ENCODE results near the gene TXNDC12. TPM values are rescaled to one million over a fixed set of nuclear protein-coding genes. Genes with fewer than 3 reads are reported as not detected.
"Not testable (repeated sequence)": the region's sequence is repeated elsewhere in the genome, so short reads cannot be mapped to it uniquely, and the experiment has no call there.

TXNDC12 gene
- total RNA-seq (10 to 100 TPM; 39.9 to 41.3 TPM), polyA plus RNA-seq (100 to 1,000 TPM in 1 of 2 donors, 10 to 100 TPM in 1; 78.8 to 111 TPM)

DNA sequence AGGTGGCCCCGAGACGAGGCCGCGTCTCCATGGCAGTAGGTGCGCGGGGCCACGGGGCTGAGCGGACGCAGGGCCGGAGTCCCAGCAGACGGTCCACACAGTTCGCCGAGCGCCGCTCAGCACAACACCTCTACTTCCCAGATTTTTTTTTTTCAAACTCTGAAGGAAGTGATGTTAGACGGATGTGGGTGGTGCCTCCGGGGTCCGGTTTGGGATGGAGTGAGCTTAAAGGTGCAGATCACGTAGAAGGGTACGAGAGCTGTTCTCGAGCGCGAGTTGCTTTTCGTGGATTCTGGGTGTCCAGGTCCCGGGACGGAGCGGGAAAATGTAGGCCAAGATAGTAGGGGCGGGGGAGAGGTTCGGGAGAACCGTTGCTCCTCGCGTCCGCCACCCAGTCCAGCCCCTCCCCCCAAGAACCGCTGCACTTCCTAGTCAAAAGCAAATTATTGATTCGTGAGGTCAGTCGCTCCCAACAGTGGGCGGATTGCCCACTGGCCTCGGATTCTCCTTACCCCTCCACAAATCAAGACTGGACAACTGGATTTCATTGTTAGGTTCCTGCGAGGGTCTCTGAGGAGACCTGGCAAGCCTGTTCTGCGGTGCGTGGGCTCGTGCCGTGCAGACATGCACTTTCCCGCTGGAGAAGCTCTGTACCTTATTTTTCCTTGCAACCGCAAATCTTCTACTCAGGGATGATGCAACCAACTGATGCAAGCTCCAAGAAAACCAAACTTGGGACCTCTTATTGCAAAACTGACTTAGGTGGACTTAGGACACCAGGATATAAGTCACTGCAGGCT is at the start of gene TXNDC12:
Gene TXNDC12 (minus strand): TSS at position 126 of the 800 bp plus-strand sequence. CDS start 95 bp downstream, at position 31.
- H3K4me3 ChIP-seq (ENCODE audit: low read length in 2 of 2) = peak within 1 kb of the TSS; percentile 81 to 92
- peaks cover 37 to 72% (median 54%) of the 10 kb centered on the region in 4 donors for H3K4me1 Mint-ChIP-seq
- intact Hi-C loops (cut with micrococcal nuclease) = loop anchor here (2.0 kb wide), 1 partner anchor 86 kb away; no protein-coding TSS in a partner anchor
- H3K27ac ChIP-seq (ENCODE audit: low read depth, low read length) = peak within 1 kb of the TSS; percentile 88
- H3K36me3 ChIP-seq (ENCODE audit: insufficient read depth, low read length) = peaks cover 7% of the 10 kb centered on the region
- H3K9me3 ChIP-seq (ENCODE audit: control insufficient read depth in 1 of 2, low read length in 2 of 2) = no peaks in the 10 kb centered on the region
- peaks cover 0 to 4% (median 0%) of the 10 kb centered on the region in 8 donors for H3K9me3 Mint-ChIP-seq
- H3K4me3 Mint-ChIP-seq = peak within 1 kb of the TSS; percentile 98 to 100 (median 98)
- H3K27me3 Mint-ChIP-seq = no peaks in the 10 kb centered on the region
- POLR2A ChIA-PET (ENCODE audit: partially characterized antibody) = interaction anchor here (0.7 to 5.3 kb wide), 8 partner anchors 11 to 819 kb away, joined by 3 to 67 read pairs (median 4); partner anchors contain the start of genes CC2D1B, KTI12, RNF11 and TUT4
- CTCF ChIA-PET (ENCODE audit: partially characterized antibody) = no interaction called here
- peak; percentile 58 to 73 (median 66) for DNase-seq
- peaks cover 50% of the 10 kb centered on the region for H3K4me1 ChIP-seq (ENCODE audit: insufficient read depth, low read length)
- H3K36me3 Mint-ChIP-seq = peaks cover 5 to 41% of the 10 kb centered on the region in 2 donors
- H3K27me3 ChIP-seq (ENCODE audit: insufficient read depth, low read length) = no peaks in the 10 kb centered on the region
- H3K27ac Mint-ChIP-seq = peak within 1 kb of the TSS; percentile 84 to 98 (median 96)

DNA sequence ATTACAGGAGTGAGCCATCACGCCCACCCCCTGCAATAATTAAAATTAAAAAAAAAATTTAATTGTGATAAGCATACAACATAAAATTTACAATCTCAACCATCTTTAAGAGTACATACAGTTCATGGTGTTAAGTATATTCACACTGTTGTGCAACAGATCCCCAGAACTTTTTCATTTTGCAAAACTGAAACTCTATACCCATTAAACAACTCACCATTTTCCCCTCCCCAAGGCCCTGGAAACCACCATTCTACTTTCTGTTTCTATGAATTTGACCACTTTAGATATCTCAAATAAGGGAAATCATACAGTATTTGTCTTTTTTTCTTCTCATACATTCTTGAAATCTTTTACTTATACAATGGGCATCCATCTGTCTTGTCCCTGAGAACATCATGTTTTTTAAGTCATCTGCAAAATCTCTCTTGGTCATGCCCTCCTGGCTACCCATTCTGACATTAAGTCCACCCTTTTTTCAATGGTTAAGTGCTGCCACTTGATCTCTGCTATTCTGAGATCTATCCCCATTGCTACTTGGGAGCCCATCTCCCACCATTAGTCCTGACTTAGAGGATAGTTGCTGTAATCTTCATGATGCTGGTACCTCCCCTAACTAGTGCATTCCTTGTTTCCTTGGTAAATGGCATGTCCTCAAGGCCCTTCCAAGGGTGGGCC is 47.5 kb upstream of the TXNDC12 start:
- no peak for DNase-seq
- no peak overlapping the region for H3K4me3 ChIP-seq (ENCODE audit: low read length in 2 of 2)
- no peaks in the 10 kb centered on the region for H3K9me3 ChIP-seq (ENCODE audit: control insufficient read depth in 1 of 2, low read length in 2 of 2)
- H3K4me1 ChIP-seq (ENCODE audit: insufficient read depth, low read length) = no peaks in the 10 kb centered on the region
- no peak overlapping the region for H3K4me3 Mint-ChIP-seq
- no peaks in the 10 kb centered on the region for H3K27me3 Mint-ChIP-seq
- no peaks in the 10 kb centered on the region for H3K36me3 ChIP-seq (ENCODE audit: insufficient read depth, low read length)
- no peaks in the 10 kb centered on the region for H3K27me3 ChIP-seq (ENCODE audit: insufficient read depth, low read length)
- H3K27ac ChIP-seq (ENCODE audit: low read depth, low read length) = no peak overlapping the region
- no peaks in the 10 kb centered on the region for H3K4me1 Mint-ChIP-seq
- intact Hi-C loops (cut with micrococcal nuclease) = no loop called here
- no peaks in the 10 kb centered on the region for H3K9me3 Mint-ChIP-seq
- POLR2A ChIA-PET (ENCODE audit: partially characterized antibody) = no interaction called here
- no peak overlapping the region for H3K27ac Mint-ChIP-seq
- H3K36me3 Mint-ChIP-seq = no peaks in the 10 kb centered on the region
- CTCF ChIA-PET (ENCODE audit: partially characterized antibody) = no interaction called here

DNA sequence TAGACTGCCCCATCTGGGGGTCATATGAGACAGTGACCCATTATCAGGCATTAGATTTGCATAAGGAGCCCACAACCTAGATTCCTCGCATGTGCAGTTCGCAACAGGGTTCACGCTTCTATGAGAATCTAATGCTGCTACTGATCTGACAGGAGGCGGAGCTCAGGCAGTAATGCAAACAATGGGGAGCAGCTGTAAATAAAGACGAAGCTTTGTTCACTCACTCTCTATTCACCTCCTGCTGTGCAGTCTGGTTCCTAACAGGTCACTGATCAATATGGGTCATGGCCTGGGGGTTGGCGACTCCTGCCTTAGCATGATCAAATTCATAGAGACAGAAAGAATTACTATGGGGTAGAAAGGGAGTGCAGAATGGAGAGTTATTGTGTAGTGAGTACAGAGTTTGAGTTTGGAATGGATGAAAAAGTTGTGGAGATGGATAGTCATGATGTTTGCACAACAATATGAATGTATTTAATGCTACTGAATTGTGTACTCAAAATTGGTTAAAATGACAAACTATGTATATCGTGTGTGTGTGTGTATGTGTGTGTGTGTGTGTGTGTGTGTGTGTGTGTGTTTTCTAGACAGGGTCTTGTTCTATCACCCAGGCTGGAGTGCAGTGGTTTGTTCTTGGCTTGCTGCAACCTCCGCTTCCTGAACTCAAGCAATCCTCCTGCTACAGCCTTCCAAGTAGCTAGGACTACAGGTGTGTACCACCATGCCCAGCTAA is 43.3 kb upstream of the TXNDC12 start:
- no peaks in the 10 kb centered on the region for H3K36me3 Mint-ChIP-seq
- no peaks in the 10 kb centered on the region for H3K4me1 Mint-ChIP-seq
- no peak for DNase-seq
- intact Hi-C loops (cut with micrococcal nuclease) = no loop called here
- H3K9me3 Mint-ChIP-seq = no peaks in the 10 kb centered on the region
- POLR2A ChIA-PET (ENCODE audit: partially characterized antibody) = no interaction called here
- no peak overlapping the region for H3K27ac Mint-ChIP-seq
- no peaks in the 10 kb centered on the region for H3K4me1 ChIP-seq (ENCODE audit: insufficient read depth, low read length)
- H3K27me3 ChIP-seq (ENCODE audit: insufficient read depth, low read length) = no peaks in the 10 kb centered on the region
- H3K27ac ChIP-seq (ENCODE audit: low read depth, low read length) = no peak overlapping the region
- H3K27me3 Mint-ChIP-seq = no peaks in the 10 kb centered on the region
- CTCF ChIA-PET (ENCODE audit: partially characterized antibody) = no interaction called here
- no peak overlapping the region for H3K4me3 Mint-ChIP-seq
- no peak overlapping the region for H3K4me3 ChIP-seq (ENCODE audit: low read length in 2 of 2)
- H3K9me3 ChIP-seq (ENCODE audit: control insufficient read depth in 1 of 2, low read length in 2 of 2) = no peaks in the 10 kb centered on the region
- H3K36me3 ChIP-seq (ENCODE audit: insufficient read depth, low read length) = no peaks in the 10 kb centered on the region

DNA sequence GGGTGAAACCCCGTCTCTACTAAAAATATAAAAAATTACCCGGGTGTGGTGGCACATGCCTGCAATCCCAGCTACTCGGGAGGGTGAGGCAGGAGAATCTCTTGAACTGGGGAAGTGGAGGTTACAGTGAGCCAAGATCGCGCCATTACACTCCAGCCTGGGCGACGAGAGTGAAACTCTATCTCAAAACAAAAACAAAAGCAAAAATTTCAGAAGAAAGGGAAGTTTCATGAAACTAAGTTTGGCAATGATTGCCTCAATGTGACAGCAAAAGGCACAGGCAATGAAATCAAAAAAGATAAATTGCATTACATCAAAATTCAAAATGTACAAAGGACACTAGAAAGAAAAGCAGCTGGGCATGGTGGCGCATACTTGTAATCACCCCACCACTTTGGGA is 41.2 kb upstream of the TXNDC12 start:
- intact Hi-C loops (cut with micrococcal nuclease) = no loop called here

DNA sequence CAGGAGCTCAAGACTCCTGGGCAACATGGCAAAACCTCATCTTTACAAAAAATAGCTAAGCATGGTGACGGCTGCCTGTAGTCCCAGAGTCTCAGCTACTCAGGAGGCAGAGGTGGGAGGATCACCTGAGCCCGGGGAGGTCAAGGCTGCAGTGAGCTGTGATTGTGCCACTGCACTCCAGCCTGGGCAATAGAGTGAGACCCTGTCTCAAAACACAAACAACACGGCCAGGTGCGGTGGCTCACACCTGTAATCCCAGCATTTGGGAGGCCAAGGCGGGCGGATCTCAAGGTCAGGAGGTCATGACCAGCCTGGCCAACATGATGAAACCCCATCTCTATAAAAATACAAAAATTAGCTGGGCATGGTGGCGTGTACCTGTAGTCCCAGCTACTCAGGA is 39.3 kb upstream of the TXNDC12 start:
- H3K27me3 ChIP-seq (ENCODE audit: insufficient read depth, low read length); H3K27ac Mint-ChIP-seq; CTCF ChIA-PET (ENCODE audit: partially characterized antibody); intact Hi-C loops (cut with micrococcal nuclease); DNase-seq; H3K4me3 Mint-ChIP-seq; H3K9me3 Mint-ChIP-seq; H3K4me1 Mint-ChIP-seq; H3K36me3 ChIP-seq (ENCODE audit: insufficient read depth, low read length); H3K27me3 Mint-ChIP-seq; H3K4me1 ChIP-seq (ENCODE audit: insufficient read depth, low read length); H3K27ac ChIP-seq (ENCODE audit: low read depth, low read length); H3K9me3 ChIP-seq (ENCODE audit: control insufficient read depth in 1 of 2, low read length in 2 of 2); H3K4me3 ChIP-seq (ENCODE audit: low read length in 2 of 2): not testable (repeated sequence)
- peaks cover 16 to 18% of the 10 kb centered on the region in 2 donors for H3K36me3 Mint-ChIP-seq
- POLR2A ChIA-PET (ENCODE audit: partially characterized antibody) = interaction anchor here (0.6 kb wide), 1 partner anchor 10 kb away, joined by 4 read pairs; no protein-coding TSS in a partner anchor

More for the DNA sequence above, 41.2 kb upstream of the TXNDC12 start:
- Mint-ChIP-seq H3K27ac (no peak overlapping the region), H3K36me3 (peaks cover 3 to 4% of the 10 kb centered on the region in 2 donors), H3K9me3 (no peaks in the 10 kb centered on the region), H3K4me3 (no peak overlapping the region), H3K27me3 (no peaks in the 10 kb centered on the region), H3K4me1 (no peaks in the 10 kb centered on the region)
- no peaks in the 10 kb centered on the region for H3K36me3 ChIP-seq (ENCODE audit: insufficient read depth, low read length)
- no peak for DNase-seq
- POLR2A ChIA-PET (ENCODE audit: partially characterized antibody) = no interaction called here
- H3K9me3 ChIP-seq (ENCODE audit: control insufficient read depth in 1 of 2, low read length in 2 of 2) = no peaks in the 10 kb centered on the region
- H3K27ac ChIP-seq (ENCODE audit: low read depth, low read length) = no peak overlapping the region
- H3K4me1 ChIP-seq (ENCODE audit: insufficient read depth, low read length) = no peaks in the 10 kb centered on the region
- CTCF ChIA-PET (ENCODE audit: partially characterized antibody) = no interaction called here
- H3K27me3 ChIP-seq (ENCODE audit: insufficient read depth, low read length) = no peaks in the 10 kb centered on the region
- H3K4me3 ChIP-seq (ENCODE audit: low read length in 2 of 2) = no peak overlapping the region

DNA sequence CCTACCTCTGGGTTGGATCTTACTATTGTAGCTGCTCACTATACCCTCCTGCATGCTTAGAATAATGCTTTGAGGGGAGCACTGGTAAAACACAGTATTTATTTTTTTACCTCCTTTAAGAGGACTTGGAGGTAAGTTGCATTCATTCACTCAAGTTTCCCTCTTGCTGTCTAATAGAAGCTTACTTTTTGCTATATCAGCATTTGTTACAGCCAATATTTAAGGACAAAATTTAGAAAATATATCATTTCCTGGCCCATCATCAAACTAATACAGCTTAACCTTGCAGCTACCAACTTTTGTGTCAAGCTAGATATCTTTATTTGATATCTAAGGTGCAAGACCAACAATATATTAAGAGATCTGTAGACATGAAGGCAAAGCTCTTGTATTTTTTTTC is 32.9 kb upstream of the TXNDC12 start:
- POLR2A ChIA-PET (ENCODE audit: partially characterized antibody); H3K4me1 ChIP-seq (ENCODE audit: insufficient read depth, low read length): not testable (repeated sequence)

DNA sequence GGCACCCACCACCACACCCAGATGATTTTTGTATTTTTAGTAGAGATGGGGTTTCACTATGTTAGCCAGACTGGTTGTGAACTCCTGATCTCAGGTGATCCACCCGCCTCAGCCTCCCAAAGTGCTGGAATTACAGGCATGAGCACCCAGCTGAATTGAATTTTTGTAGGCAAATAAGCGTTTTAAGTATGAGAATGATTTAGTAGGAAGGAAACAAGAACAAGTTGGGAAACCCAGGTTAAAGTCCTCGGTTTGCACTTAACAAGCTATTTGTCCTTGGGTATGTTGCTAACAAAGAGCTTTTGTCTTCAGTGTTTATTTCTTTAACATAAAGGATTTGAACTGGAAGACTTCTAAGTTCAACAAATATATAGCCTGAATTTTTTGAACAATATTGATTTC is 25.0 kb upstream of the TXNDC12 start:
- Histone ChIP-seq H3K4me3 (ENCODE audit: low read length in 2 of 2) (no peak overlapping the region), H3K4me1 (ENCODE audit: insufficient read depth, low read length) (no peaks in the 10 kb centered on the region), H3K27ac (ENCODE audit: low read depth, low read length) (no peak overlapping the region), H3K27me3 (ENCODE audit: insufficient read depth, low read length) (no peaks in the 10 kb centered on the region), H3K9me3 (ENCODE audit: control insufficient read depth in 1 of 2, low read length in 2 of 2) (no peaks in the 10 kb centered on the region), H3K36me3 (ENCODE audit: insufficient read depth, low read length) (no peaks in the 10 kb centered on the region)
- H3K9me3 Mint-ChIP-seq = no peaks in the 10 kb centered on the region
- H3K27me3 Mint-ChIP-seq = no peaks in the 10 kb centered on the region
- H3K36me3 Mint-ChIP-seq = peaks cover 3 to 44% of the 10 kb centered on the region in 2 donors
- ChIA-PET POLR2A (ENCODE audit: partially characterized antibody) (no interaction called here), CTCF (ENCODE audit: partially characterized antibody) (interaction anchor here (0.7 kb wide), 1 partner anchor 20 kb away, joined by 3 read pairs; no protein-coding TSS in a partner anchor)
- H3K27ac Mint-ChIP-seq = no peak overlapping the region
- DNase-seq = no peak
- H3K4me3 Mint-ChIP-seq = no peak overlapping the region
- intact Hi-C loops (cut with micrococcal nuclease) = no loop called here
- H3K4me1 Mint-ChIP-seq = peaks cover 0 to 9% (median 4%) of the 10 kb centered on the region in 4 donors

More for the DNA sequence above, 32.9 kb upstream of the TXNDC12 start:
- H3K27me3 Mint-ChIP-seq; intact Hi-C loops (cut with micrococcal nuclease); H3K27ac Mint-ChIP-seq; H3K4me3 ChIP-seq (ENCODE audit: low read length in 2 of 2); H3K27ac ChIP-seq (ENCODE audit: low read depth, low read length); DNase-seq; H3K9me3 ChIP-seq (ENCODE audit: control insufficient read depth in 1 of 2, low read length in 2 of 2); H3K27me3 ChIP-seq (ENCODE audit: insufficient read depth, low read length); H3K9me3 Mint-ChIP-seq; H3K4me1 Mint-ChIP-seq; H3K4me3 Mint-ChIP-seq; CTCF ChIA-PET (ENCODE audit: partially characterized antibody): not testable (repeated sequence)
- peaks cover 17% of the 10 kb centered on the region for H3K36me3 ChIP-seq (ENCODE audit: insufficient read depth, low read length)
- peaks cover 45 to 48% of the 10 kb centered on the region in 2 donors for H3K36me3 Mint-ChIP-seq

Measured in CD4-positive, alpha-beta memory T cell (primary cell).